Sigmoid colon (tissue), 4 donors: Measurements from ENCODE around the gene TSEN54.

Source experiments
- EP300 ChIP-seq, 4 donors: sonication (generic); formaldehyde crosslinking; IDR thresholded peaks; one replicate each; pipeline ENCODE4 v1.6.1; 2017; ENCODE audit warnings: antibody characterized with exemption in 4 of 4
- POLR2A ChIP-seq, 2 donors: fragments of 450-650 bp; IDR thresholded peaks; one replicate each; pipeline ENCODE4 v1.6.1; 2016; ENCODE audit warnings: antibody characterized with exemption in 2 of 2, mild to moderate bottlenecking in 2 of 2, moderate library complexity in 2 of 2
- POLR2AphosphoS5 ChIP-seq, 4 donors: sonication (generic); formaldehyde crosslinking; IDR thresholded peaks; one replicate each; pipeline ENCODE4 v1.6.1; 2017; ENCODE audit warnings: antibody characterized with exemption in 4 of 4
- TF ChIP-seq, protein P1 (sequence below), 4 experiments: fragments of 450-650 bp in 3 of 4; fragments of 200-600 bp in 1 of 4; IDR thresholded peaks; one replicate each; pipeline ENCODE4 v1.5.1; 2016 to 2019; ENCODE audit warnings: antibody characterized with exemption in 4 of 4, mild to moderate bottlenecking in 3 of 4, moderate library complexity in 2 of 4

DNA sequence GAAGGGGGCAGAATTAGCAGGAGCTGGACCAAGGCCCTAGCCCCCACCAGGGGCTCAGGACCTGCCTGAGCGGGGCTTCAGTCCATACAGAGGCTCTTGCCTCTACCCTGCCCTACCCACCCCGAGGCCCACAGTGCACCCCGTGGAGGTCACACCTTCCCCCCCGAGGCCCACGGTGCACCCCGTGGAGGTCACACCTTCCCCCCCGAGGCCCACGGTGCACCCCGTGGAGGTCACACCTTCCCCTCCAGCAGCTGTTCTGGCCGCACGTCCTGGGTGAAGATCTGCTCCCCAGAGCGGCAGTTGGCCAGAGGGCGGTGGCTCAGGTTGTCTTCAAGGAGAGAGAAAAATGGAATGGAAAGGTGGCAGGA is 12.4 kb upstream of the TSEN54 start:
- TF ChIP-seq, protein P1, sequence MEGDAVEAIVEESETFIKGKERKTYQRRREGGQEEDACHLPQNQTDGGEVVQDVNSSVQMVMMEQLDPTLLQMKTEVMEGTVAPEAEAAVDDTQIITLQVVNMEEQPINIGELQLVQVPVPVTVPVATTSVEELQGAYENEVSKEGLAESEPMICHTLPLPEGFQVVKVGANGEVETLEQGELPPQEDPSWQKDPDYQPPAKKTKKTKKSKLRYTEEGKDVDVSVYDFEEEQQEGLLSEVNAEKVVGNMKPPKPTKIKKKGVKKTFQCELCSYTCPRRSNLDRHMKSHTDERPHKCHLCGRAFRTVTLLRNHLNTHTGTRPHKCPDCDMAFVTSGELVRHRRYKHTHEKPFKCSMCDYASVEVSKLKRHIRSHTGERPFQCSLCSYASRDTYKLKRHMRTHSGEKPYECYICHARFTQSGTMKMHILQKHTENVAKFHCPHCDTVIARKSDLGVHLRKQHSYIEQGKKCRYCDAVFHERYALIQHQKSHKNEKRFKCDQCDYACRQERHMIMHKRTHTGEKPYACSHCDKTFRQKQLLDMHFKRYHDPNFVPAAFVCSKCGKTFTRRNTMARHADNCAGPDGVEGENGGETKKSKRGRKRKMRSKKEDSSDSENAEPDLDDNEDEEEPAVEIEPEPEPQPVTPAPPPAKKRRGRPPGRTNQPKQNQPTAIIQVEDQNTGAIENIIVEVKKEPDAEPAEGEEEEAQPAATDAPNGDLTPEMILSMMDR (IDR thresholded peaks at IDR 0.05), result no peak
- TF ChIP-seq POLR2A (IDR thresholded peaks at IDR 0.05) (no peak), POLR2AphosphoS5 (IDR thresholded peaks at IDR 0.05) (no peak), EP300 (IDR thresholded peaks at IDR 0.05) (no peak)
